Left forelimb (tissue), 1 donor: ENCODE results near the gene TSPEAR.

ENCODE experiments used
- DNase-seq: peaks from one replicate; pipeline ENCODE4 v3.0.0-alpha.2; 2018; ENCODE audit warnings: low spot score

Gene TSPEAR

GRCh38 chr21:44720170-44720569, 8.8 kb upstream of the TSPEAR start:
- no peak for DNase-seq

- peak; percentile 33 for DNase-seq
These were observed 7.2 kb upstream of the TSPEAR start for GRCh38 chr21:44718571-44718970.

GRCh38 chr21:44718093-44718492, 6.7 kb upstream of the TSPEAR start:
- DNase-seq, result no peak

- no peak for DNase-seq
These were observed 5.6 kb upstream of the TSPEAR start for GRCh38 chr21:44716984-44717383.

GRCh38 chr21:44714905-44715304, 3.5 kb upstream of the TSPEAR start:
- DNase-seq, result peak; percentile 51

GRCh38 chr21:44713846-44714245, 2.5 kb upstream of the TSPEAR start:
- peak; percentile 34 for DNase-seq

- peak; percentile 44 for DNase-seq
These were observed 1.8 kb upstream of the TSPEAR start for GRCh38 chr21:44713130-44713529.

GRCh38 chr21:44712203-44713028, 1.0 kb upstream of the TSPEAR start:
- peak; percentile 45 for DNase-seq

GRCh38 chr21:44710756-44711326, 531 bp downstream of the TSPEAR start:
- peak; percentile 48 for DNase-seq

- peak; percentile 58 for DNase-seq
These were observed 1.1 kb downstream of the TSPEAR start for GRCh38 chr21:44710294-44710665.

GRCh38 chr21:44709426-44710293, 1.7 kb downstream of the TSPEAR start:
- peak; percentile 60 for DNase-seq

GRCh38 chr21:44708866-44709425, 2.4 kb downstream of the TSPEAR start:
- DNase-seq, result no peak

- peak; percentile 53 for DNase-seq
These were observed 3.0 kb downstream of the TSPEAR start for GRCh38 chr21:44708213-44708865.

- peak; percentile 50 for DNase-seq
These were observed 4.4 kb downstream of the TSPEAR start for GRCh38 chr21:44706706-44707581.

GRCh38 chr21:44706026-44706705, 5.2 kb downstream of the TSPEAR start:
- DNase-seq, result peak; percentile 38

GRCh38 chr21:44704636-44705001, 6.8 kb downstream of the TSPEAR start:
- peak; percentile 62 for DNase-seq

GRCh38 chr21:44703731-44704635, 7.4 kb downstream of the TSPEAR start:
- peak; percentile 63 for DNase-seq

GRCh38 chr21:44702973-44703730, 8.2 kb downstream of the TSPEAR start:
- DNase-seq, result peak; percentile 63
